ENCODE results near the gene UTP25. TPM values are rescaled to one million over a fixed set of nuclear protein-coding genes. Genes with fewer than 3 reads are reported as not detected.
A peak's percentile ranks its signal among the peaks of the same experiment; 100 is the strongest.

UTP25 gene
- total and polyA plus RNA-seq, 4 donors = 1.8 to 7.3 (median 4.6) TPM

GRCh38 chr1:209803568-209803967 is 24.2 kb upstream of the UTP25 start:
- WGBS, 2 donors = 70 to 85% methylated on average over 1 of the region's 1 CpG
- no peaks in the 10 kb centered on the region for H3K36me3 ChIP-seq (ENCODE audit: control insufficient read depth in 4 of 4, insufficient read depth in 4 of 4, low read length in 4 of 4)
- no peak overlapping the region for H3K27ac ChIP-seq (ENCODE audit: low read depth in 1 of 2, low read length in 1 of 2)
- TF ChIP-seq CTCF (IDR thresholded peaks at IDR 0.05; ENCODE audit: control extremely low read depth, extremely low read depth) = no peak
- no peak overlapping the region for H3K9ac ChIP-seq (ENCODE audit: insufficient read depth in 1 of 2, low read length in 2 of 2)
- peaks cover 0 to 19% (median 0%) of the 10 kb centered on the region in 5 donors for H3K4me1 ChIP-seq (ENCODE audit: control insufficient read depth in 5 of 5, insufficient read depth in 5 of 5, low read length in 5 of 5)
- DNase-seq = no peak
- ATAC-seq (ENCODE audit: insufficient read depth, low FRiP score) = no peak
- peaks cover 2 to 9% (median 2%) of the 10 kb centered on the region in 3 donors for H3K27me3 ChIP-seq (ENCODE audit: control insufficient read depth in 3 of 3, insufficient read depth in 3 of 3, low read length in 2 of 3)
- H3K9me3 ChIP-seq (ENCODE audit: control insufficient read depth in 4 of 4, insufficient read depth in 3 of 4, low read length in 3 of 4) = no peaks in the 10 kb centered on the region
- no peak overlapping the region for H3K4me3 ChIP-seq

- Histone ChIP-seq H3K9ac (ENCODE audit: insufficient read depth in 1 of 2, low read length in 2 of 2) (peak overlapping the region; percentile 26 to 74), H3K4me3 (peak overlapping the region; percentile 41), H3K27ac (ENCODE audit: low read depth in 1 of 2, low read length in 1 of 2) (peak overlapping the region in 1 of 2 donors; percentile 88), H3K36me3 (ENCODE audit: control insufficient read depth in 4 of 4, insufficient read depth in 4 of 4, low read length in 4 of 4) (no peaks in the 10 kb centered on the region), H3K4me1 (ENCODE audit: control insufficient read depth in 5 of 5, insufficient read depth in 5 of 5, low read length in 5 of 5) (peaks cover 0 to 19% (median 0%) of the 10 kb centered on the region in 5 donors), H3K27me3 (ENCODE audit: control insufficient read depth in 3 of 3, insufficient read depth in 3 of 3, low read length in 2 of 3) (peaks cover 0 to 6% (median 2%) of the 10 kb centered on the region in 3 donors), H3K9me3 (ENCODE audit: control insufficient read depth in 4 of 4, insufficient read depth in 3 of 4, low read length in 3 of 4) (no peaks in the 10 kb centered on the region)
- ATAC-seq (ENCODE audit: insufficient read depth, low FRiP score) (no peak), DNase-seq (peak; percentile 17 to 36 (median 34))
- WGBS, 2 donors = 37 to 52% methylated on average over 19 of the region's 19 CpGs
- TF ChIP-seq CTCF (IDR thresholded peaks at IDR 0.05; ENCODE audit: control extremely low read depth, extremely low read depth) = no peak
Measured at GRCh38 chr1:209805341-209805781, 22.4 kb upstream of the UTP25 start.

GRCh38 chr1:209805875-209806760 is 21.7 kb upstream of the UTP25 start, which contains the start of gene IRF6:
Gene IRF6 (minus strand): TSS chr1:209806142. CDS start chr1:209801413, 4,729 bp downstream.
- Histone ChIP-seq H3K36me3 (ENCODE audit: control insufficient read depth in 4 of 4, insufficient read depth in 4 of 4, low read length in 4 of 4) (no peaks in the 10 kb centered on the region), H3K9ac (ENCODE audit: insufficient read depth in 1 of 2, low read length in 2 of 2) (peak within 1 kb of the TSS; percentile 74 to 81), H3K27ac (ENCODE audit: low read depth in 1 of 2, low read length in 1 of 2) (peak within 1 kb of the TSS in 1 of 2 donors; percentile 88), H3K27me3 (ENCODE audit: control insufficient read depth in 3 of 3, insufficient read depth in 3 of 3, low read length in 2 of 3) (peaks cover 0 to 7% (median 6%) of the 10 kb centered on the region in 3 donors), H3K4me3 (peak within 1 kb of the TSS; percentile 41), H3K9me3 (ENCODE audit: control insufficient read depth in 4 of 4, insufficient read depth in 3 of 4, low read length in 3 of 4) (no peaks in the 10 kb centered on the region), H3K4me1 (ENCODE audit: control insufficient read depth in 5 of 5, insufficient read depth in 5 of 5, low read length in 5 of 5) (peaks cover 0 to 16% (median 0%) of the 10 kb centered on the region in 5 donors)
- DNase-seq (peak; percentile 84 to 91 (median 90)), ATAC-seq (ENCODE audit: insufficient read depth, low FRiP score) (peak; percentile 96)
- 5 to 9% methylated on average over 46 of the region's 46 CpGs for WGBS, 2 donors
- no peak for TF ChIP-seq CTCF (IDR thresholded peaks at IDR 0.05; ENCODE audit: control extremely low read depth, extremely low read depth)

Data from lung (tissue), 12 donors.